G401.6 (cell line): Measurements from ENCODE around the gene ST8SIA4.
"Not testable (repeated sequence)": the region's sequence is repeated elsewhere in the genome, so short reads cannot be mapped to it uniquely, and the experiment has no call there.

Experiments
- FAIRE-seq: peaks from 2 replicates; lab custom pipeline; 2012; peaks lifted over from hg19 to GRCh38; lab: Jason Lieb, UNC

ST8SIA4 gene

DNA sequence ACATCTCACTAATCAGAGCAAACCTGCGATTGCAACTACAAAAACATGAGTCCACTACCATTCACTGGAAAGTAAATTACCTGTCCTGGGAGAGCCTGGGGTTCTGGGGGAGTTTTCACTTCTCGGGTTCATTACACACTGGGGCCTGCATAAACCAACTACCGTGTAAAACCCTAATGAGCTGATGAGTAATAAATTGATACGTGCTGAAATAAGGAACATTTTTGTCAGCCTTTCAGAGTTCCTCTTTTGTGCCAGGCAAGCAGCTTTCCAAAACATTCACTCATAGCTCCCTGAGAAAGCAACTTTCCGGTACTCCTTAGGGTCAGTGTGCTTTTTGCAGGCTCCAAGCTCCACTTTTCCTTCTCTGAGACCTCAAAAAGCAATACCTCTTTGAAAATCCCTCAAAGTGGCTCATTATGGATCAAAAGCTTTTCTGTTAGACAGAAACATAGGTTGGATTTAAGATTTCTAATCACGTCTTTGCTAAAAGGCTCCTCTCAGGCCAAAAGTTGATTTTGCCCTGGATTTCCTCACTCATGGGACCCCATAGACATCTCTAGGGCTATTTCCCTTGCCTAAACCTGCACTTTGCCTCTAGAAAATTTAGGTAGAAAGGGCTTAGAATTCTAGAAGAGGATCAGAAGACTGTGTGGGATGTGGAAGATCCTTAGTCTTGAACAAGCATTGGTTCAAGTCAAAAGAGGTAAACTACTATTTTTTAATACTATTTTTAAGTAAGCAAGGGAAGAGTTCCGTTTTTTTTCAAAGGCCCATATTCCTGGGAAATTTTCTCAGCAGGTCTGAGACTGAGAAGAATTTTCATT is 74.8 kb downstream of the ST8SIA4 start:
- FAIRE-seq, result no peak

DNA sequence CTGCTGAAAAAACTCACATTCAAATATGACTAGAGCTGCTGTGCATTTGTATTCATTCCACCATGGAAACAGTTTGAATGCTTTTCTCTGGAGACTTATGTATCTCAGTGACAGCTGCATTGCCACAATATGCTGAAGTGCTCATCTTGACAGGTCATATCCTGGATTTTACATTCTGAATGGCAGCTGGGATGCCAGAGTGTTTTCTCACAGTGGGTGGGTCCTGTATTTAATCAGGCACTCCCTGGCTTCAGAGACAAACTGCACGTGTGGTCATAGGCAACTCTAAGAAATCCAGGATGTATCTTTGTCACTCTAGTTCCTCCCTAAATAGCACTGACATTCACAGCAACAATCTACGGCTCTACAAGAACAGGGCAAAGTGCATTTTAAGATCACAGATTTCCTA is 75.6 kb downstream of the ST8SIA4 start:
- FAIRE-seq, result no peak

- no peak for FAIRE-seq
Observed at GRCh38 chr5:100826133-100826532, 76.9 kb downstream of the ST8SIA4 start.

DNA sequence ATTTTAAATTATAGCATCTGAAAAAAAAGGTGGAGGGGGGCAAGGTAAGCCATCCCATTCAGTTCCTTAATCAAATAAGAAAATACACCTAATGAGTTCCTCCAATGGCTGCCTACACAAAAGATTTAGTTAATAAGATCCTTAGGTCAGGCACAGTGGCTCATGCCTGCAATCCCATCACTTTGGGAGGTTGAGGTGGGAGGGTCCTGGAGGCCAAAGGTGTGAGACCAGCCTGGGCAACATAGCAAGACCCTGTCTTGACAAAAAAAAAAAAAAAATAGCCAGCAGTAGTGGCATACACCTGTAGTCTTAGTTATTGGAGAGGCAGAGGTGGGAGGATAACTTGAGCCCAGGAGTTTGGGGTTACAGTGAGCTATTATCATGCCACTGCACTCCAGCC is 78.4 kb downstream of the ST8SIA4 start:
- FAIRE-seq, result no peak

DNA sequence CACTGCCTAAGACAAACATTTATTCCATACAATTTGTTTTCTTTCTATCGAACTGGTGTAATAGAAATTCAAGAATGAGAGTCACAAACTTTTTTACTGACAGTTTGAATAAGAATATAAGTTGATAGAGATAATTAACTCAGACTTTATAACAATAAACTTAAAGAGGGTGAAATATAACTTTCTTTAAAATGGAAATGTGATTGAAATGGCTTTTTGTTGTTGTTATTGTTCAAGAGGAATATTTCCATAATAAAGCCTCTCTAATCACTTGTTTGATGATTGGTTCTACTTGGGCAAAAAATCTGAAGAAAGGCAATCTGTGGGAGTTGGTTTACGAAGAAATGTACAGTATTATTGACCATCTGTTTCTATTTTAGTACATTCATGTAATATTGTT is 79.3 kb downstream of the ST8SIA4 start:
- FAIRE-seq, result no peak

DNA sequence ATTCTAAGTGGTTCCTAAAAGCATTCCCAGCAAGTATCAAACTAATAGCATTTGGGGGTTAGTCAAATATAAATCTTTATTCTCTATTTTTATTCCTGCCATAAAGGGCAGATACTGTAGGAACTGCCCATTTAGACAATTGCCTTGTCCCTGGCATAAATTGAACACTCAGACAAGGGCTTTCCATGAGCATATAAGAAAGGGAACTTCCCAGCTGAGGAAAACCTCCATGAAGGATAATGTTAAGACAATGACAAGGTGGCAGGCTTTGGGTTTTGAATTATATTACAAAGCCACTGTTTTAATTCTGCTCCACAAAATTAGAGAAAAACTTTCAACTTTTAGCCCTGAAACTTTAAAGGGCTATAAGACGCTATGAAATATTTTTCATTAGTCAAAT is 81.3 kb downstream of the ST8SIA4 start:
- FAIRE-seq, result no peak

DNA sequence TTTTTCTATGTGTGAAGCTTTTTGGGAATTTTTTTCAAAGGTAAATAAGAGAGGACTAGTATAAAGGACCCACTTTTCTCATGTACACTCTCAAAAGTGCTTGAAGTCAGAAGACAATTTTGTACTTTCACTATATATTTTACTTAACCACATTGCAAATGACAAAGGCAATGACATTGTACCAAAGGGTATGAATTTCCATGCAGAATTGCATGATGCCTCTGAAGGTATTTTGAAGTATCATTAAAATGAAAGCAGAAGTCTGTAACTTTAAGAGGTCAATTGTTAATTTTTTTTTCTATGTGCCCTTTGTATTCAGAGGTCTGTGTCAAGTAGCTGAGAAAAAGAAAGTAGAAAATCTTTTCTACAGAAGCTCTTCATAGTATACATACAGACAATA is 84.7 kb downstream of the ST8SIA4 start:
- no peak for FAIRE-seq

GRCh38 chr5:100803397-100803796 is 99.7 kb downstream of the ST8SIA4 start:
- no peak for FAIRE-seq

GRCh38 chr5:100802208-100802607 is 100.9 kb downstream of the ST8SIA4 start:
- no peak for FAIRE-seq

DNA sequence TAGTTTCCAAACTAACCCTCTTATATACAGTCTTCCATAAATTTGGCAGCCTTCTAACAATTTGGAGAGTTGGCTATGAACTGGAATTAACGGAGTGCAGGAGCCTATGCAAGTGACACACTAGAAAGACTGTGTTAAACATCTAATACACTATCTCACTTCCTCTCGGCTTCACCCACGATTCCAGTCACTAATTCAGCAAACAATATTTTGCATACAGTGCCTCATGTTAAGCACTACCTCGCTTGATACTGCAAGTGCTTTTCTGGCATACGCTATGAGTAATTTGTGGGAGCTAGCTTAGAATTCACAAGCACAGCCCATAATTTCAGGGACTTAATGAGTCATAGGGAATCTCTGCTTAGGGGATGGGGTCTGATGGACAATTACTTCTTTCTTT is 102.5 kb downstream of the ST8SIA4 start:
- no peak for FAIRE-seq

DNA sequence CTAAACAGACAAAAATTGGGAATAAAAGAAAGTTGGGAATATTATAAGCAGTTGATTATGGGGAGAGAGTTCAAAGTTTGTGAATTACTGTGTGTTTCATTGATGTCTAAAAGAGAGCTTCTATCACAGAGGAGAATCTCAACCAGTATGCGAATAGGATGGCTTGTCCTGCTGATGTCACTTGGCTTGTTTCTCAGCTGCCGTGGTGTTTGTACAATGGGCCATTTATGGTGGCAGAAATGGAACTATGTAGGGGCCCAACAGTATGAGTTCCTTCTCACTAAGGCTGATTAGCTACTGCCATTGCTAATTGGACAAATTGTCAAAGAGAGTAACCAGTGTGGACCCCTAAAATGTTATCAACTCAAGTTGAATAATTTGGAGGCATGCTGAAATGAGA is 103.9 kb downstream of the ST8SIA4 start:
- no peak for FAIRE-seq

DNA sequence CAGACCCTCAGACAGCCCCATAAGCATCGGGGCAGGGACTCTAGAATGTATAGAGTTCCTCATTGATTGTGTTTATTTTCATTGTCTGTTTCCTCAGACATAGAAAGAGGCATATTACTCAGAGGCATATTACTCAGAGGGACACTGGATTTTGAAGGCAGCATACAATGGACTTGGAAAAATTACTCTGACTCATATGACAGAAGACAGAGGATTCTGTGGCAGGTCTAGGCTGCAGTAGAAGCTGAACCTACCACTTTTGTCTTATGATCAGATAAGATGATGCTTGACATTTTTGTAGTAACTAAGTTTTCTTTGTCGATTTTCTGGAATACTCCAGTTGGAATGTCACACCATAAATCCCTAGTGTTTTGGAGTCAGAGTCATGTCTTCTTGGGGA is 105.2 kb downstream of the ST8SIA4 start:
- FAIRE-seq, result no peak

DNA sequence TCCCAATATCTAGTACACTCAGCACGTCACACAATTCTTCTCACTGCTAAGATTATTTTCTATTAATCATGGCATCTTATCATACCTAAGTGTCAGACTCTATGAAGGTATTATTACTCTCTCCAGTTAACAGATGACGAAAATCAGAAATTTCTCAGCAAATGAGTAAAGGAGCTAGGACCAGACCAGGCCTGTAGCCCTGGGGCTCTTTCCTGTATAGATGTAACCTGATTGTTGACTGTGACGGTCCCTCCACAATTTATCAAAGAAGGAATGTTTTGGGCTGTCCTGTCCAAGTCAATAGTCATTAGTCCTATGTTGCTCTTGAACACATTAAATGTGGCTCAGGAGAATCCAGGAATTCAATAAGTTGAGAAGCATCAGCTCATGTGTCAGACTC is 106.2 kb downstream of the ST8SIA4 start:
- FAIRE-seq, result no peak

DNA sequence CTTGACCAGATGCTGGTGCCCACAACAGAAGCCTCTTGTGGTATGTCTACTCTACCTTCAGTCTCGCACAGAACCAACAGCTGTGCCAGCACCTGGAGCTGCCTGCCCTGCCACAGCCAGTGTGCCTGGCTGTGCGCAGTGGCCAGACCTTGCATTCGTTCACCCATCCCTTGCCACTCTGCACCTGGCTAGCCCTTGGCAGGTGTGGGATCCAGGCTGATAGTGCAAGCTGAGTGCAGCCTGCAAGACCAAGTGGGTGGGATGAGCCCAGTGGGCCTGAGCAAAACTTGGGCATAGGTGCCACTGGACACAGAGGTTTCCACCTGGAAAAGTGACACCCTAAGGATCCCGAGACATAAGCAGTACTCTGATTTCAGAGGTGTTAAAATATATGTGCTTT is 108.2 kb downstream of the ST8SIA4 start:
- no peak for FAIRE-seq

DNA sequence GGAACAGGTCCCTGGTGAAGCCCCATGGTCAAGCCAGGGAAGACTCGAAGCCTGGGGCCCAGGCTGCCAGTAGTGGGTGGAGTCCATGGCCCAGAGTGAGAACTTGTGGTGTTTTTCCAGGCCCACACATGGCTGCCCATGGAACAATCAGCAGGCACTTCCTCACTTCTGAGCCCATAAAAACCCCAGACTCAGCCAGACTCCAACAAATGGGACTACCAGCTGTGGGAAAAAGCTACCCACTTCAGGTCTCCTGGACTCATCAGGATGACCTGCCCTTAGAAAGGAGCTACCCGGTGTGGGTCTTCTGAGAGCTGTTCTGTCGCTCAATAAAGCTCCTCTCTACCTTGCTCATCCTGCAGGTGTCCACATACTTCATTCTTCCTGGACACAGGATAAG is 108.9 kb downstream of the ST8SIA4 start:
- no peak for FAIRE-seq

GRCh38 chr5:100792781-100793180 is 110.3 kb downstream of the ST8SIA4 start:
- FAIRE-seq, result no peak

- FAIRE-seq, result no peak
Observed at GRCh38 chr5:100791391-100791790, 111.7 kb downstream of the ST8SIA4 start.

- no peak for FAIRE-seq
Observed at GRCh38 chr5:100790951-100791350, 112.1 kb downstream of the ST8SIA4 start.

DNA sequence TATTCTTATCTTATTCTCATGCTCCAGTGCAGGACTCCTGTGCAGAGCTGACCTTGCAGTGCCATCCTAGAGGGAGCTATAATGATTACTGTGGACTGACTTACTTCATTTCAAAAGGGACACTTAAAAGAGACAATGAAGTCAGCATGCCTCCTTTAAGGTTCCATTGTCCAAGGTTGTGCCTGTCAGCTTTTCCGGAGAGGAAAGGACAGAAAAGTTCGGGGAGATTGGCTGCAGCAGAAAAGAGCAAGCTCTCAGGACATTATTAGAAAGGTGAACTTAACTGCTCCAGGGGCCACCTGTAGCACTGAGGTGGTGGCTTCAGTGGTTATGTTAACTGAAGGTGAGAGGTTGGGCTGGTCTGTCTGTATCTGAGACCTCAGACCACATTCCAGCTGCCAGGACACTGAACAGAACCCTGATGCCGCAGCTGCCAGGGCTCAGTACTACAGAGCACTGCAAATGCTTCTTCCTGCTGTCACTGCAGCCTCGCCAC is 112.9 kb downstream of the ST8SIA4 start:
- no peak for FAIRE-seq

- FAIRE-seq, result no peak
Observed at GRCh38 chr5:100789694-100790093, 113.4 kb downstream of the ST8SIA4 start.

DNA sequence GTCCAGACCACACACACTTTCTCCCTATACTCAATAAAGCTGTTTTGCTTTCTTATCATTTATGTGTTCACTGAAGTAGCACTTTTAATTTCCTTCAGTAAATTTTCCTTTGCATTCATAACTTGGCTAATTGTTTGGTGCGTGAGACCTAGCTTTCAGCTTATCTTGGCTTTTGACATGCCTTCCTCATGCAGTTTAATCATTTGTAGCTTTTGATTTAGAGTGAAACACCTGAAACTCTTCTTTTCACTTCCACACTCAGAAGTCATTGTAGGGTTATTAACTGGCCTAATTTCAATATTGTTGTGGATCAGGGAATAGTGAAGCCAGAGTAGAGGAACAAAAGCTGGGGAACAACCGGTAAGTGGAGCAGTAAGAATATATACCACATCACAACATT is 114.7 kb downstream of the ST8SIA4 start:
- FAIRE-seq, result no peak

DNA sequence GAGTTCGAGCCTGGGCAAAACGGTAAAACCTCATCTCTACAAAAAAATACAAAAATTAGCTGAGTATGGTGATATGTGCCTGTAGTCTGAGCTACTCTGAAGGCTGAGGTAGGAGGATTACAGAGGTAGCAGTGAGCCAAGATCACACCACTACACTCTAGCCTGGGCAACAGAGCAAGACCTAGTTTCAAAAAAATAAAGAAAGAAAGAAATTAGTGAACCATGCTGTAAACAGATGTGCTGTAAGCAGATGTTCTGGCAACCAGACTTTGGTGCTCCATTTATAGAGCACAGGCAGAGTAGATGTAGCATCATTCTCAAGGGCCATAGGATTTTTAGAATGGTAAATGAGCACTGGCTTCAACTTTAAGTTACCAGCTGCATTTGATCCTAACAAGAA is 115.4 kb downstream of the ST8SIA4 start:
- no peak for FAIRE-seq

GRCh38 chr5:100785536-100785935 is 117.5 kb downstream of the ST8SIA4 start:
- FAIRE-seq, result not testable (repeated sequence)

DNA sequence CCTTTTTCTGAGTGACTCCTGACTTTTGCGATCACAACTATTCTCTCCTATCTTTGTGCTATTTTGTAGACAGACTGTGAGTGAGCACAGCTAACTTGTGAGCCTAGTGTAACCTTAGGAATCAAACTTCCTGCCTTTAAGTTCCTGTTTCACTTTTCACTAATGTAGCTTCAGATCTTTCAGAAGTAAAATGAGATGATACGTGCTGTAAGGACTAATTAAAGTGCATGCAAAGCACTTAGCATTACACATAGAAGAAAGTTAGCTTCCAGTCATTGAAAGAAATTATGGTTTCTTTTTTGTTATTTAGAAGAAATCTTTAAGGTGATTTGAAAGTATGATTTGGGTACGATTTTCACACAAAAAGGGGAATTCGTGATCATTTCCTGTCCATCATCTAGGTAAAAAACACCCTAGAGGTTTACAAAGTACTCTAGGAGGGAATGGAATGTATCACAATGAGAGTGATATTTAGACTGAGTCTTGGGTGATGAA is 122.7 kb downstream of the ST8SIA4 start:
- no peak for FAIRE-seq
